HEK293 (cell line): ENCODE data around the gene PYGO2.

Source experiments
- CTCF ChIA-PET: fragments of 350-600 bp; formaldehyde crosslinking; extraction: SDS; loops from one replicate; lab custom pipeline; 2021; ENCODE audit warnings: antibody characterized with exemption; lab: Yijun Ruan, JAX
- POLR2A ChIA-PET: fragments of 300-600 bp; formaldehyde crosslinking; extraction: SDS; loops from one replicate; lab custom pipeline; 2020; ENCODE audit warnings: antibody characterized with exemption, inconsistent platforms; lab: Yijun Ruan, JAX
- H3K27ac ChIP-seq: fragments of 200-500 bp; sonication (Bioruptor generic); 2 replicates; pipeline ENCODE4 v1.5.1; 2014; ENCODE audit warnings: low read depth, low read length, control low read depth, inconsistent platforms; ENCODE audit errors: extremely low read depth
- H3K36me3 ChIP-seq, 2 experiments: fragments of 200-500 bp in 1 of 2; sonication (Bioruptor generic) in 1 of 2; 1 replicate in 1 of 2; 2 replicates in 1 of 2; pipeline ENCODE4 v1.5.1; 2014 to 2017; ENCODE audit warnings: inconsistent platforms in 2 of 2, low read length in 2 of 2; ENCODE audit not compliant: control insufficient read depth in 2 of 2, insufficient read depth in 1 of 2
- H3K4me1 ChIP-seq: fragments of 200-500 bp; sonication (Bioruptor generic); 2 replicates; pipeline ENCODE4 v1.5.1; 2014; ENCODE audit warnings: mild to moderate bottlenecking, low read length, inconsistent platforms; ENCODE audit not compliant: control insufficient read depth, insufficient read depth
- H3K4me3 ChIP-seq: 2 replicates; pipeline ENCODE4 v1.5.1; 2011; ENCODE audit warnings: low read depth, mild to moderate bottlenecking, control low read depth, low read length, moderate library complexity
- H3K9me3 ChIP-seq: fragments of 200-500 bp; sonication (Bioruptor generic); 2 replicates; pipeline ENCODE4 v1.5.1; 2014; ENCODE audit warnings: low read depth, low read length, inconsistent platforms; ENCODE audit not compliant: control insufficient read depth, insufficient read depth
- BCL11B ChIP-seq: fragments of 450-650 bp; formaldehyde crosslinking; IDR thresholded peaks from 2 replicates; pipeline ENCODE4 v1.5.1; 2016; ENCODE audit warnings: low read depth, missing biosample characterization, missing genetic modification characterization
- GLI2 ChIP-seq: fragments of 450-650 bp; formaldehyde crosslinking; IDR thresholded peaks from 2 replicates; pipeline ENCODE4; 2017; ENCODE audit warnings: missing biosample characterization, missing genetic modification characterization, low read depth, borderline replicate concordance
- GLIS2 ChIP-seq: fragments of 450-650 bp; formaldehyde crosslinking; IDR thresholded peaks from 2 replicates; pipeline ENCODE4 v1.5.1; 2016; ENCODE audit warnings: missing biosample characterization, missing genetic modification characterization
- KLF1 ChIP-seq: fragments of 450-650 bp; formaldehyde crosslinking; IDR thresholded peaks from 2 replicates; pipeline ENCODE4 v1.5.1; 2016; ENCODE audit warnings: missing biosample characterization, missing genetic modification characterization
- KLF10 ChIP-seq: fragments of 450-650 bp; IDR thresholded peaks from 2 replicates; pipeline ENCODE4 v1.5.1; 2018; ENCODE audit warnings: missing biosample characterization, mild to moderate bottlenecking, missing genetic modification characterization
- KLF16 ChIP-seq: fragments of 450-650 bp; formaldehyde crosslinking; IDR thresholded peaks from 2 replicates; pipeline ENCODE4 v1.5.1; 2017; ENCODE audit warnings: missing biosample characterization, missing genetic modification characterization
- KLF17 ChIP-seq: fragments of 450-650 bp; formaldehyde crosslinking; IDR thresholded peaks from 2 replicates; pipeline ENCODE4 v1.5.1; 2016; ENCODE audit warnings: missing biosample characterization, missing genetic modification characterization
- KLF8 ChIP-seq: fragments of 450-650 bp; formaldehyde crosslinking; IDR thresholded peaks from 2 replicates; pipeline ENCODE4 v1.5.1; 2016; ENCODE audit warnings: missing biosample characterization, missing genetic modification characterization
- PATZ1 ChIP-seq: fragments of 450-650 bp; formaldehyde crosslinking; IDR thresholded peaks from 2 replicates; pipeline ENCODE4 v1.5.1; 2016; ENCODE audit warnings: missing biosample characterization, missing genetic modification characterization
- SALL2 ChIP-seq: fragments of 450-650 bp; formaldehyde crosslinking; IDR thresholded peaks from 2 replicates; pipeline ENCODE4 v1.5.0; 2017; ENCODE audit warnings: missing biosample characterization, mild to moderate bottlenecking, missing genetic modification characterization, borderline replicate concordance
- SCRT1 ChIP-seq: fragments of 450-650 bp; formaldehyde crosslinking; IDR thresholded peaks from 2 replicates; pipeline ENCODE4 v1.5.1; 2016; ENCODE audit warnings: missing biosample characterization, missing genetic modification characterization, borderline replicate concordance
- SP2 ChIP-seq: fragments of 450-650 bp; formaldehyde crosslinking; IDR thresholded peaks from 2 replicates; pipeline ENCODE4 v1.5.1; 2016; ENCODE audit warnings: missing biosample characterization, missing genetic modification characterization
- SP3 ChIP-seq: fragments of 450-650 bp; formaldehyde crosslinking; IDR thresholded peaks from 2 replicates; pipeline ENCODE4 v1.5.1; 2016; ENCODE audit warnings: missing biosample characterization, missing genetic modification characterization
- TRIM28 ChIP-seq: IDR thresholded peaks from 2 replicates; pipeline ENCODE4 v1.6.1; 2011; ENCODE audit warnings: low read length, control low read depth, borderline replicate concordance
- ZBTB17 ChIP-seq: fragments of 450-650 bp; formaldehyde crosslinking; IDR thresholded peaks from 2 replicates; pipeline ENCODE4 v1.5.1; 2016; ENCODE audit warnings: missing biosample characterization, missing genetic modification characterization
- ZNF174 ChIP-seq: fragments of 450-650 bp; formaldehyde crosslinking; IDR thresholded peaks from 2 replicates; pipeline ENCODE4 v1.5.0; 2017; ENCODE audit warnings: missing biosample characterization, mild to moderate bottlenecking, missing genetic modification characterization
- ZNF335 ChIP-seq: fragments of 450-650 bp; formaldehyde crosslinking; conservative IDR thresholded peaks from 2 replicates; pipeline ENCODE4 v1.5.1; 2016; ENCODE audit warnings: missing biosample characterization, missing genetic modification characterization
- ZNF366 ChIP-seq: fragments of 450-650 bp; formaldehyde crosslinking; conservative IDR thresholded peaks from 2 replicates; pipeline ENCODE4 v1.5.1; 2016; ENCODE audit warnings: missing biosample characterization, missing genetic modification characterization
- ZNF394 ChIP-seq: fragments of 450-650 bp; formaldehyde crosslinking; IDR thresholded peaks from 2 replicates; pipeline ENCODE4 v1.5.1; 2016; ENCODE audit warnings: missing biosample characterization, missing genetic modification characterization, mild to moderate bottlenecking, moderate library complexity, borderline replicate concordance
- ZNF571 ChIP-seq: fragments of 450-650 bp; formaldehyde crosslinking; IDR thresholded peaks from 2 replicates; pipeline ENCODE4 v1.5.0; 2017; ENCODE audit warnings: missing biosample characterization, missing genetic modification characterization
- ZNF76 ChIP-seq: fragments of 450-650 bp; formaldehyde crosslinking; IDR thresholded peaks from 2 replicates; pipeline ENCODE4; 2016; ENCODE audit warnings: low read depth, missing biosample characterization, missing genetic modification characterization, borderline replicate concordance
- TF ChIP-seq, protein P1 (sequence below): fragments of 450-650 bp; formaldehyde crosslinking; IDR thresholded peaks from 2 replicates; pipeline ENCODE4 v1.5.1; 2016; ENCODE audit warnings: missing biosample characterization, missing genetic modification characterization

Gene PYGO2

GRCh38 chr1:155007251-155007828, 45.8 kb upstream of the PYGO2 start:
- POLR2A ChIA-PET, result interaction anchor here (0.7 to 1.5 kb wide), 4 partner anchors 10 to 34 kb away, joined by 3 to 7 read pairs (median 4); partner anchors contain the start of gene FLAD1
- peaks cover 0 to 2% of the 10 kb centered on the region in 2 experiments; a peak in 1 of 3 replicates for H3K36me3 ChIP-seq
- TF ChIP-seq KLF16 (tag by site-specific recombination) (no peak), PATZ1 (tag by site-specific recombination) (peak; percentile 13), GLI2 (tag by site-specific recombination) (no peak), ZNF571 (tag by site-specific recombination) (no peak), GLIS2 (tag by site-specific recombination) (peak; percentile 33; the same call in 1 of the 2 replicates), KLF1 (tag by site-specific recombination) (0 out of 2 replicates have a peak, but pooled peaks have one; percentile 23), ZNF174 (no peak)
- TF ChIP-seq, protein P1, sequence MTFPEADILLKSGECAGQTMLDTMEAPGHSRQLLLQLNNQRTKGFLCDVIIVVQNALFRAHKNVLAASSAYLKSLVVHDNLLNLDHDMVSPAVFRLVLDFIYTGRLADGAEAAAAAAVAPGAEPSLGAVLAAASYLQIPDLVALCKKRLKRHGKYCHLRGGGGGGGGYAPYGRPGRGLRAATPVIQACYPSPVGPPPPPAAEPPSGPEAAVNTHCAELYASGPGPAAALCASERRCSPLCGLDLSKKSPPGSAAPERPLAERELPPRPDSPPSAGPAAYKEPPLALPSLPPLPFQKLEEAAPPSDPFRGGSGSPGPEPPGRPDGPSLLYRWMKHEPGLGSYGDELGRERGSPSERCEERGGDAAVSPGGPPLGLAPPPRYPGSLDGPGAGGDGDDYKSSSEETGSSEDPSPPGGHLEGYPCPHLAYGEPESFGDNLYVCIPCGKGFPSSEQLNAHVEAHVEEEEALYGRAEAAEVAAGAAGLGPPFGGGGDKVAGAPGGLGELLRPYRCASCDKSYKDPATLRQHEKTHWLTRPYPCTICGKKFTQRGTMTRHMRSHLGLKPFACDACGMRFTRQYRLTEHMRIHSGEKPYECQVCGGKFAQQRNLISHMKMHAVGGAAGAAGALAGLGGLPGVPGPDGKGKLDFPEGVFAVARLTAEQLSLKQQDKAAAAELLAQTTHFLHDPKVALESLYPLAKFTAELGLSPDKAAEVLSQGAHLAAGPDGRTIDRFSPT (tag by site-specific recombination), result peak; percentile 76; the same call in 1 of the 2 replicates
- TF ChIP-seq, all 188 proteins: peak for 4
- H3K9me3 ChIP-seq, result no peaks in the 10 kb centered on the region
- H3K4me3 ChIP-seq, result no peak overlapping the region
- no peak overlapping the region for H3K27ac ChIP-seq
- peaks cover 13% of the 10 kb centered on the region for H3K4me1 ChIP-seq
- CTCF ChIA-PET, result interaction anchor here (0.5 to 3.5 kb wide), 5 partner anchors 8 to 55 kb away, joined by 3 to 30 read pairs (median 3); no protein-coding TSS in a partner anchor

DNA sequence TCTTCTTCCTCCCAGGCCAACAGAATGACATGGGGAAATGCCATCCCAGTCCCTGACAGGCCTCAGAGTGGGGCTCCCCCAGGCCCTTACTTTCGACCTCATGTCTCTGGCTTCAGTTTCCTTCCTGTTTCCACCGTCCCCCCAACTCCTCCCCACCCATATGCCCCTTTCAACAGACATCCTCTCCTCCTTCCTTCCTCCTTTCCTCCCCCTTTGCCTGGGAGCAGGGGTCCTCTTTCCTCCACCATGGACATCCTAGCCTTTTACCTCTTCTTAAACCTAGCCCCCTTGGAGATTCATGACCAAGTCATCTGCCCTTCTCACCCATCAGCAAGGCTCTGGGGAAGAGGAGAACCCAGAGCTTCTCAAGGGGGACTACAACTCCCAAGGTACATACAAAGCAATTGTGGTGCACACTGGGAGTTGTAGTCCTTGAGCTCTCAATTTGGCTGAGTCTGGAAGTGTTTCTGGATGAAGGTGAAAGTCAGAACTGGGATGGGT, 45.1 kb upstream of the PYGO2 start:
- peaks cover 8% of the 10 kb centered on the region for H3K4me1 ChIP-seq
- ChIA-PET POLR2A (interaction anchor here (1.5 kb wide), 1 partner anchor 10 kb away, joined by 7 read pairs; no protein-coding TSS in a partner anchor), CTCF (interaction anchor here (0.9 to 3.5 kb wide), 2 partner anchors 11 kb away, joined by 3 to 30 read pairs; no protein-coding TSS in a partner anchor)
- H3K36me3 ChIP-seq, result peaks cover 0 to 2% of the 10 kb centered on the region in 2 experiments; a peak in 1 of 3 replicates
- TF ChIP-seq KLF8 (tag by site-specific recombination) (0 out of 2 replicates have a peak, but pooled peaks have one; percentile 51), SP3 (tag by site-specific recombination) (peak; percentile 57), ZNF394 (peak; percentile 28; the same call in 1 of the 2 replicates), KLF17 (tag by site-specific recombination) (0 out of 2 replicates have a peak, but pooled peaks have one; percentile 22), ZNF76 (tag by site-specific recombination) (peak; percentile 97), TRIM28 (no peak), ZBTB17 (peak; percentile 97), ZNF366 (tag by site-specific recombination) (peak; percentile 66), SP2 (tag by site-specific recombination) (no peak), ZNF335 (peak; percentile 57), BCL11B (tag by site-specific recombination) (peak; percentile 67), KLF10 (tag by site-specific recombination) (no peak), SALL2 (tag by site-specific recombination) (no peak), PATZ1 (tag by site-specific recombination) (0 out of 2 replicates have a peak, but pooled peaks have one; percentile 41), SCRT1 (no peak)
- TF ChIP-seq, protein P1 (tag by site-specific recombination), result no peak
- peak overlapping the region; percentile 41; the same call in 1 of the 2 replicates for H3K27ac ChIP-seq
- no peaks in the 10 kb centered on the region for H3K9me3 ChIP-seq
- H3K4me3 ChIP-seq, result no peak overlapping the region
